HCT116 (cell line): ENCODE measurements around the gene KLHL22. TPM values are rescaled to one million over a fixed set of nuclear protein-coding genes. Genes with fewer than 3 reads are reported as not detected.

ENCODE experiments used
- ATAC-seq: fragments of 200-7000 bp; cut with Tn5 transposase; 2 replicates; pipeline ENCODE4 v1.9.1; 2020; ENCODE audit warnings: mild to moderate bottlenecking, moderate library complexity
- BruUV-seq: library from RNA; stranded (reverse); fragments of 400-500 nt; replicated peaks from 2 replicates; lab custom pipeline; 2021; lab: Mats Ljungman, UMichigan
- CTCF ChIA-PET: fragments of 300-600 bp; sonication (Branson Sonifier 250); formaldehyde crosslinking; loops from one replicate; lab custom pipeline; 2021; ENCODE audit warnings: antibody characterized with exemption; lab: Charles Lee
- POLR2A ChIA-PET: fragments of 300-600, 350-600 bp; sonication (Branson Sonifier 250); formaldehyde crosslinking; loops from one replicate; lab custom pipeline; 2021; ENCODE audit warnings: antibody characterized with exemption; lab: Charles Lee
- RAD21 ChIA-PET, 2 experiments: fragments of 300-600 bp; sonication (Branson Sonifier 250); formaldehyde crosslinking; loops; one replicate each; lab custom pipeline; 2023; ENCODE audit warnings: low total read pairs in 2 of 2; ENCODE audit not compliant: uncharacterized antibody in 2 of 2, unreplicated experiment in 2 of 2, low non-redundant PET in 1 of 2; lab: Charles Lee
- DNase-seq: peaks from one replicate; pipeline ENCODE4 v3.0.0-alpha.2; 2010; ENCODE audit warnings: low read depth, low spot score
- H2AFZ ChIP-seq: fragments of 200-600 bp; shearing (Covaris generic), sonication (generic); 2 replicates; pipeline ENCODE4 v1.6.1; 2017; ENCODE audit warnings: low read depth, mixed run types, mixed read lengths, antibody characterized with exemption, low read length; ENCODE audit not compliant: poor library complexity, severe bottlenecking
- H3K27ac ChIP-seq: 2 replicates; pipeline ENCODE4 v1.5.1; 2012; ENCODE audit warnings: low read depth, low read length
- H3K27me3 ChIP-seq: fragments of 200-600 bp; sonication (generic); 2 replicates; pipeline ENCODE4 v1.6.1; 2016; ENCODE audit warnings: mixed run types, low read length, mixed read lengths; ENCODE audit not compliant: insufficient read depth
- H3K36me3 ChIP-seq, 2 experiments: fragments of 200-500 bp in 1 of 2; fragments of 200-600 bp in 1 of 2; sonication (Bioruptor generic) in 1 of 2; sonication (generic) in 1 of 2; 2 replicates each; pipeline versions ENCODE4 v1.5.1 to v1.6.1; 2014 to 2016; ENCODE audit warnings: low read length in 2 of 2, inconsistent platforms in 1 of 2, mixed read lengths in 1 of 2, mixed run types in 1 of 2; ENCODE audit not compliant: insufficient read depth in 2 of 2, control insufficient read depth in 1 of 2
- H3K4me1 ChIP-seq, 2 experiments: fragments of 200-600 bp in 1 of 2; sonication (generic) in 1 of 2; 2 replicates each; pipeline versions ENCODE4 v1.5.1 to v1.6.1; 2012 to 2017; ENCODE audit warnings: low read length in 2 of 2, inconsistent platforms in 1 of 2, mild to moderate bottlenecking in 1 of 2, mixed read lengths in 1 of 2, mixed run types in 1 of 2, moderate library complexity in 1 of 2; ENCODE audit not compliant: insufficient read depth in 2 of 2, control insufficient read depth in 1 of 2
- H3K4me2 ChIP-seq: fragments of 200-600 bp; sonication (generic); 2 replicates; pipeline ENCODE4 v1.6.1; 2017; ENCODE audit warnings: mixed run types, low read length, mixed read lengths
- H3K4me3 ChIP-seq, 2 experiments: fragments of 200-600 bp in 1 of 2; sonication (generic) in 1 of 2; replicated peaks in 1 of 2; 2 replicates each; pipeline ENCODE4 v1.5.1; 2011 to 2016; ENCODE audit warnings: low read length in 2 of 2, control low read depth in 1 of 2, low read depth in 1 of 2, mild to moderate bottlenecking in 1 of 2, mixed read lengths in 1 of 2, mixed run types in 1 of 2
- H3K79me2 ChIP-seq: fragments of 200-600 bp; sonication (generic); 2 replicates; pipeline ENCODE4 v1.6.1; 2017; ENCODE audit warnings: mild to moderate bottlenecking, mixed run types, low read length, moderate library complexity, mixed read lengths; ENCODE audit not compliant: insufficient read depth
- H3K9ac ChIP-seq: fragments of 200-600 bp; sonication (generic); 2 replicates; pipeline ENCODE4 v1.6.1; 2016; ENCODE audit warnings: low read length, mixed read lengths
- H3K9me2 ChIP-seq: fragments of 200-600 bp; sonication (generic), shearing (Covaris generic); 2 replicates; pipeline ENCODE4 v1.6.1; 2017; ENCODE audit warnings: mixed run types, mild to moderate bottlenecking, moderate library complexity; ENCODE audit not compliant: insufficient read depth
- H3K9me3 ChIP-seq, 2 experiments: fragments of 200-500 bp in 1 of 2; fragments of 200-600 bp in 1 of 2; sonication (Bioruptor generic) in 1 of 2; sonication (generic) in 1 of 2; 2 replicates each; pipeline ENCODE4 v1.6.1; 2014 to 2017; ENCODE audit warnings: low read length in 2 of 2, mixed read lengths in 2 of 2, inconsistent platforms in 1 of 2, low read depth in 1 of 2, mild to moderate bottlenecking in 1 of 2, mixed run types in 1 of 2, moderate library complexity in 1 of 2; ENCODE audit not compliant: control insufficient read depth in 1 of 2, insufficient read depth in 1 of 2
- H4K20me1 ChIP-seq: fragments of 200-600 bp; sonication (generic), shearing (Covaris generic); 2 replicates; pipeline ENCODE4 v1.6.1; 2017; ENCODE audit warnings: mixed run types, mild to moderate bottlenecking, moderate library complexity; ENCODE audit not compliant: insufficient read depth
- ATF3 ChIP-seq: IDR thresholded peaks from 2 replicates; pipeline ENCODE4 v1.6.1; 2012
- CBX3 ChIP-seq: IDR thresholded peaks from 2 replicates; pipeline ENCODE4 v1.6.1; 2012; ENCODE audit warnings: low read depth
- CEBPB ChIP-seq: IDR thresholded peaks from 2 replicates; pipeline ENCODE4 v1.6.1; 2012; ENCODE audit warnings: low read depth
- EGR1 ChIP-seq: IDR thresholded peaks from 2 replicates; pipeline ENCODE4 v1.6.1; 2012; ENCODE audit warnings: low read depth
- ELF1 ChIP-seq: IDR thresholded peaks from 2 replicates; pipeline ENCODE4 v1.6.1; 2012; ENCODE audit warnings: low read depth, borderline replicate concordance
- EZH2 ChIP-seq: fragments of 200-600 bp; sonication (generic); IDR thresholded peaks from 2 replicates; pipeline ENCODE4 v1.6.1; 2017; ENCODE audit warnings: antibody characterized with exemption, mixed run types
- FOSL1 ChIP-seq: IDR thresholded peaks from 2 replicates; pipeline ENCODE4 v1.6.1; 2012; ENCODE audit warnings: low read depth
- JUND ChIP-seq: IDR thresholded peaks from 2 replicates; pipeline ENCODE4 v1.6.1; 2012
- MAX ChIP-seq: IDR thresholded peaks from 2 replicates; pipeline ENCODE4 v1.6.1; 2012
- POLR2A ChIP-seq: IDR thresholded peaks from 2 replicates; pipeline ENCODE4 v1.7.0; 2011; ENCODE audit warnings: borderline replicate concordance; ENCODE audit not compliant: insufficient read depth, insufficient read length; ENCODE audit errors: extremely low read depth
- POLR2AphosphoS5 ChIP-seq: IDR thresholded peaks from 2 replicates; pipeline ENCODE4 v1.6.1; 2011; ENCODE audit warnings: mild to moderate bottlenecking, low read depth, low read length, moderate library complexity
- RAD21 ChIP-seq: IDR thresholded peaks from 2 replicates; pipeline ENCODE4 v1.6.1; 2012; ENCODE audit warnings: low read depth, mild to moderate bottlenecking
- REST ChIP-seq: IDR thresholded peaks from 2 replicates; pipeline ENCODE4 v1.6.1; 2012; ENCODE audit warnings: low read depth
- SRF ChIP-seq: IDR thresholded peaks from 2 replicates; pipeline ENCODE4 v1.6.1; 2012; ENCODE audit warnings: low read depth
- TCF7L2 ChIP-seq: IDR thresholded peaks from 2 replicates; pipeline ENCODE4 v1.7.0; 2011; ENCODE audit warnings: borderline replicate concordance, inconsistent platforms; ENCODE audit not compliant: insufficient read depth, insufficient read length; ENCODE audit errors: extremely low read depth
- YY1 ChIP-seq: IDR thresholded peaks from 2 replicates; pipeline ENCODE4 v1.6.1; 2011; ENCODE audit warnings: low read length, low read depth, moderate library complexity, mild to moderate bottlenecking; ENCODE audit not compliant: insufficient replicate concordance; ENCODE audit errors: extremely low read depth
- ZNF274 ChIP-seq: fragments of 200-500 bp; sonication (Bioruptor generic); IDR thresholded peaks from 2 replicates; pipeline ENCODE4 v1.6.1; 2014; ENCODE audit warnings: mild to moderate bottlenecking, low read depth, low read length, inconsistent platforms
- intact Hi-C: fragments of 100-400 bp; cut with micrococcal nuclease; formaldehyde crosslinking; loops from 2 replicates; pipeline ENCODE4 v1.10.0; 2022
- total RNA-seq: library from RNA; stranded (reverse); gene quantifications from one replicate; pipeline ENCODE4 v1.2.1, GENCODE V29; 2021; ENCODE audit not compliant: unreplicated experiment

KLHL22 gene
- total RNA-seq, 1 experiment from 2014 or later, result 16.4 TPM

GRCh38 chr22:20507253-20508066, 11.9 kb upstream of the KLHL22 start, which contains the start of gene MED15 (continued):
- TF ChIP-seq ZNF274 (no peak), JUND (no peak), POLR2AphosphoS5 (peak; percentile 84), FOSL1 (no peak), YY1 (peak; percentile 70)
- TF ChIP-seq, all 23 proteins: peak for 8

- Histone ChIP-seq H3K36me3 (no peaks in the 10 kb centered on the region), H3K9me3 (no peaks in the 10 kb centered on the region), H4K20me1 (no peaks in the 10 kb centered on the region), H3K4me1 (peaks cover 32 to 50% of the 10 kb centered on the region in 2 experiments), H3K27ac (peak overlapping the region; percentile 87; the same call in 1 of the 2 replicates), H3K4me3 (peak overlapping the region; percentile 86 to 94), H2AFZ (peak overlapping the region; percentile 40), H3K9me2 (no peaks in the 10 kb centered on the region), H3K79me2 (peaks cover 43% of the 10 kb centered on the region), H3K4me2 (peak overlapping the region; percentile 90)
- DNase-seq, result no peak
- ATAC-seq, result no peak
- ChIA-PET CTCF (interaction anchor here (1.1 to 1.2 kb wide), 2 partner anchors 58 to 89 kb away, joined by 3 to 4 read pairs; no protein-coding TSS in a partner anchor), POLR2A (interaction anchor here (1.3 kb wide), 1 partner anchor 24 kb away, joined by 4 read pairs; no protein-coding TSS in a partner anchor), RAD21 (interaction anchor here in 1 of 2 experiments (1.0 kb wide), 1 partner anchor 24 kb away, joined by 3 read pairs; no protein-coding TSS in a partner anchor)
- no TSS peak for BruUV-seq
- intact Hi-C loops, result no loop called here
- TF ChIP-seq FOSL1 (no peak), SRF (no peak), ELF1 (no peak), ZNF274 (no peak), CBX3 (no peak), POLR2A (no peak), ATF3 (no peak), REST (no peak), RAD21 (no peak), POLR2AphosphoS5 (no peak), TCF7L2 (no peak), EZH2 (no peak), MAX (no peak), CEBPB (no peak), EGR1 (no peak), YY1 (no peak)
- TF ChIP-seq, all 23 proteins: peak for 0
- Histone ChIP-seq H3K27me3 (no peaks in the 10 kb centered on the region), H3K9ac (peak overlapping the region; percentile 79)
Observed at GRCh38 chr22:20506543-20507252, 11.1 kb upstream of the KLHL22 start.
